Measurements from ENCODE around the gene SLC15A1. TPM values are rescaled to one million over a fixed set of nuclear protein-coding genes. Genes with fewer than 3 reads are reported as not detected.

SLC15A1 gene
- total and polyA plus RNA-seq, 10 donors = 0.03 TPM; not detected in 8

- H3K4me3 ChIP-seq = no peak overlapping the region
- no peaks in the 10 kb centered on the region for H3K9me3 ChIP-seq
- WGBS, 5 donors = 44 to 93% (median 62%) methylated on average over 2 of the region's 2 CpGs
- H3K27ac ChIP-seq = no peak overlapping the region
- TF ChIP-seq POLR2AphosphoS5 (IDR thresholded peaks at IDR 0.05) (no peak), POLR2A (IDR thresholded peaks at IDR 0.05) (no peak), CTCF (IDR thresholded peaks at IDR 0.05 in 8 of 11, conservative IDR thresholded peaks at IDR 0.05 in 3 of 11) (no peak)
- no peak for DNase-seq
- H3K27me3 ChIP-seq (replicated peaks in 1 of 7) = no peaks in the 10 kb centered on the region
- intact Hi-C loops (cut with DNase I; ENCODE audit: low total_unique reads) = loop anchor here (5.0 kb wide), 1 partner anchor 205 kb away; no protein-coding TSS in a partner anchor
- no peaks in the 10 kb centered on the region for H3K36me3 ChIP-seq
- peaks cover 0 to 18% (median 6%) of the 10 kb centered on the region in 6 donors for H3K4me1 ChIP-seq
These were observed 100.2 kb downstream of the SLC15A1 start for GRCh38 chr13:98652276-98652675.

GRCh38 chr13:98651744-98652143, 100.7 kb downstream of the SLC15A1 start:
- no peak for TF ChIP-seq POLR2AphosphoS5 (IDR thresholded peaks at IDR 0.05)
- no peak for TF ChIP-seq CTCF (IDR thresholded peaks at IDR 0.05 in 8 of 11, conservative IDR thresholded peaks at IDR 0.05 in 3 of 11)
- Histone ChIP-seq H3K27ac (no peak overlapping the region), H3K9me3 (no peaks in the 10 kb centered on the region), H3K4me1 (peaks cover 0 to 18% (median 6%) of the 10 kb centered on the region in 6 donors), H3K4me3 (no peak overlapping the region), H3K36me3 (no peaks in the 10 kb centered on the region), H3K27me3 (replicated peaks in 1 of 7) (no peaks in the 10 kb centered on the region)
- no peak for DNase-seq
- 78 to 95% (median 86%) methylated on average over 6 of the region's 6 CpGs for WGBS, 5 donors
- intact Hi-C loops (cut with DNase I; ENCODE audit: low total_unique reads) = loop anchor here (5.0 kb wide), 1 partner anchor 204 kb away; no protein-coding TSS in a partner anchor

GRCh38 chr13:98650396-98651107, 101.9 kb downstream of the SLC15A1 start:
- H3K27ac ChIP-seq = peak overlapping the region in 1 of 8 donors; percentile 11
- DNase-seq = no peak
- intact Hi-C loops (cut with DNase I; ENCODE audit: low total_unique reads) = loop anchor here (5.0 kb wide), 1 partner anchor 203 kb away; no protein-coding TSS in a partner anchor

More at GRCh38 chr13:98650396-98651107, 101.9 kb downstream of the SLC15A1 start:
- H3K27me3 ChIP-seq (replicated peaks in 1 of 7) = peaks cover 0 to 2% (median 0%) of the 10 kb centered on the region in 7 donors
- H3K9me3 ChIP-seq = no peaks in the 10 kb centered on the region
- peaks cover 0 to 18% (median 6%) of the 10 kb centered on the region in 6 donors for H3K4me1 ChIP-seq
- H3K4me3 ChIP-seq = no peak overlapping the region
- WGBS, 5 donors = 66 to 91% (median 79%) methylated on average over 10 to 12 of the region's 12 CpGs
- H3K36me3 ChIP-seq = no peaks in the 10 kb centered on the region
- no peak for TF ChIP-seq POLR2A (IDR thresholded peaks at IDR 0.05)
- TF ChIP-seq POLR2AphosphoS5 (IDR thresholded peaks at IDR 0.05) = no peak
- no peak for TF ChIP-seq CTCF (IDR thresholded peaks at IDR 0.05 in 8 of 11, conservative IDR thresholded peaks at IDR 0.05 in 3 of 11)
